Inflammatory macrophage treated with lipopolysaccharide for 4 hours (primary cell): ENCODE data around the gene SPATA31C2.
"Not testable (repeated sequence)": the region's sequence is repeated elsewhere in the genome, so short reads cannot be mapped to it uniquely, and the experiment has no call there.

ENCODE experiments used
- DNase-seq: peaks from one replicate; pipeline ENCODE4 v3.0.0-alpha.2; 2020

SPATA31C2 gene

DNA sequence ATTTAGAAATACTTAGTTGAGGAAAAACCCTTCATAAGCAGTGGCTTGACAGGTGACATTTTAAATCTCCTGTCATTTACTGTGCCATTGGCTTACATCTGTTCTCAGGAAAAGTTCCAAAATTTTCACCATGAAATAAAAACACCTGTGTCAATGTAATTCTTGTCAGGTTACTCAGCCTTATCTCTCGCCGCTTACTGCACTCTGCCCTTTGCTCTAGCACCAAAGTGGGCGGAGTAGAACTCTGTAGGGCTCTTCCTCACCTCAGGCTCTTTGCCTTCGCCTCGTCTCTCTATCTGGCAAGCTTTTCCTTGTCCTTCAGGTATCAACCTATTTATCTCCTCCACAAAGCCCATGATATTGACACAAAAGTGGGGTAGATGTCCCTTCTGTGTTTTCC, 20.2 kb downstream of the SPATA31C2 start:
- not testable (repeated sequence) for DNase-seq

DNA sequence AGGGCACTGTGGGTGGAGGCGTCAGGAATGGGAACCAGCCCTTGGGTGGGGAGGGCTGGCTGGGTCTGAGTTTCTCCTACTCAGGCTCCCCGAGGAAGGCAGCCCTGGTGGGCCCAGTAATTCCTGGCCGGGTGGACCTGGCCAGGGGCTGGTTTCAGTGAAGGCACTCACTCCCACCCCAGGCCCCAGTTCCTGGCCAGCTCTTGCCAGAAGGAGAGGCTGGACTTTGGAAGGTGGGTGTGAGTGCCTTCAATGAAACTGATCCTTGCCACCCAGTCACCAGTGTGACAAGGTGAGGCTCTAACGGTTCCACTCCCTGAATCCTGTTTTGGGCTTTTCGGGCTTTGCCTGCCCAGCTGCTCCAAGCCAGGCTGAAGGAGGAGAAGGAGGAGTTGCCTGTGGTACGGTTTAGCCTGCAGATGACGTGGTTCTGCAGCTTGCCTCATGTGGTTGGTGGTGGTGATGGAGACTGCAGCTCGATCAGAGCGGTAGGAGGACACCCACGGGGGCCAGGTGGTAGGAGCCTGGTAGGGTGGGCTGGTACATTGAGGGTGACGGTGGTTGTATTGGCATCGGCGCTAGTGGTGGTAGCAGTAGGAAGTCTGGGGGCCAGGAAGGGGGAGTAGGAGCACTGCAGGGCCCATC, 23.2 kb downstream of the SPATA31C2 start:
- DNase-seq, result not testable (repeated sequence)

DNA sequence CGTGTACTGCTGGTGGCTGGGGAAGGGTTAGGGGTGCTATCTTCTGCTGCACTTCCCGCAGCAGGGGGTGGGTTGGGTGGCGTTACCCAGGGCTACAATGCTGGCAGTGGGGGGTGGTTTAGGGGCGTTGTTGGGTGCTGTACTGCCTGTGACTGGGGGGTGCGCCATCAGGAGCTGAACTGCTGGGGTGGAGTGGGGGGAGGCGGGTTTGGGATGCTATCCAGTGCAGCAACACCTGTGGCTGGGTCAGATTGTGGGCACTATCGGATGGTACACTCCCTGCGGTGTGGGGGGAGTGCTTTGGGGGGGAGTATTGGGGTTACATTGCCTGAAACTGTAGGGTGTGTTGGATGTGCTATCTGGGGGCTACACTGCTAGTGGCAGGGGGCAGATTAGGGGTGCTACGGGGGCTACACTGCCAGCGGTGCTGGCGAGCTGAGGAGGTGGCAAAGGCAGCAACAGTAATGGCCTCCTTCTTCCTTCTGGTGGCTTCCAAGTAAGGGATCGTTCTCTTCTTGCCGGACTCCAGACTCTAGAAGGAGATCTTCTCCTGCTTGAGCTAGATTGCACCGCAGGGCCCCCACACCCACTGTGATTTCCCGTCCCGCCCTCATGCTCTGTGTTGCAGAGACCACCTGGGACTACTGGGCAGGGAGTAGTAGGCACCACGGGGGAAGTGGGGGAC, 23.9 kb downstream of the SPATA31C2 start:
- not testable (repeated sequence) for DNase-seq

DNA sequence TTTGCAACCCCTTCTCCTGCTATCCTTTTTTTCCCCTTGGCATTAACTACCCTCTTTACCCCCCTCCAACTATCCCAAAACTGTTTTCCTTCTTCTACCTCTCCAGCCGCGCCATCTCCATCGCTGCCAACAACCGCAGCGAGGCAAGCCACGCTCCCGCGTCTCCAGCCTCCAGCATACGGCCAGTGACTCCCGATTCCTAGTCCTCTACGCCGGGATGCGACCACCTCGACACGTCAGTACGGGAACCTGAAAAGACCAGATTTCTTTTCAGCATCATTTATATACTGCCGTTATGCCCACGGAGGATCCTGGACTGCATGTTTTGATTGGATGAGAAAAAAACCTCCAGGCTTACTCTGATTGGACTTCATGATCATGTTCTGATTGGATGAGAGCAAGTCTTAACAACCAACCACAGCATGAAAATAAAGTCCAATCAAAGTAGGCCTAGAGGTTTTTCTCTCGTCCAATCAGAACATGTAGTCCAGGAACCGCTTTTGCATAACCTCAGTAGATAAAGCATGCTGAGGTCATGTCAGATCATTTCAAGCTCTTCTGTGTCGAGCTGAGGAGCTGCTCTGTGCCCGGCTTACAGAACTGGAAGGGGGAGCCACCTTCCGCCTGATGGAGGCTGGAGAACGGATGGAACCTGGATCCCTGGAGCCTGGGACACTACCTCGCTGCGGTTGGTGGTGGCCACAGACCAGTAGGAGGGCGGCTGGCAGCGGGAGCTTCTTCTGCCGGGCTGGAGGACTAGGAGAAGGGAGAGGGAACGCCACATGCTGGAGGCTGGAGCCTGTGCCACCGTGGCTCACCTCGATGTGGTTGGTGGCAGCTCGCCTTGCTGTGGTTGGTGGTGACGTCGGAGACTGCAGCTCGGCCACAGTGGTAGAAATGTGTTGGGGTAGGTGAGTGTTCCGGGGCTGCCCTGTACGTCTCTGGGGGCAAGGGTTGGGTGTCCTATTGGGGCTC, 24.8 kb downstream of the SPATA31C2 start:
- not testable (repeated sequence) for DNase-seq

DNA sequence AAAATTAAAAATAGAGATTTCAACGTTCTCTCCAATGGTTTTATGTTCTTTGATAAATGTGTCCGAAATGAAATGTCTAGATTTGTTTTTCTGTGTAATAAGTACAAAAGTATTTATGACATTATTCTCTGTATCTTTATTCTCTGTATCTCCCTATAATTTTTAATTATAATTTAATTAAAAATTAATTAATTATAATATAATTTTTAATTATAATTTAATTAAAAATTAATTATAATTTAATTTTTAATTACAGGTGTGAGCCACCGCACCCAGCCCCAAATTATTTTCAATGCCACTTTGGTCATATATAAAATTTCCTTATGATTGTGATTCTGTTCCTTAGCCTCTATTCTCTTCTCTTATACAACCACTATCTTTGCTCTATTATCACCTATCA, 28.2 kb downstream of the SPATA31C2 start:
- no peak for DNase-seq

DNA sequence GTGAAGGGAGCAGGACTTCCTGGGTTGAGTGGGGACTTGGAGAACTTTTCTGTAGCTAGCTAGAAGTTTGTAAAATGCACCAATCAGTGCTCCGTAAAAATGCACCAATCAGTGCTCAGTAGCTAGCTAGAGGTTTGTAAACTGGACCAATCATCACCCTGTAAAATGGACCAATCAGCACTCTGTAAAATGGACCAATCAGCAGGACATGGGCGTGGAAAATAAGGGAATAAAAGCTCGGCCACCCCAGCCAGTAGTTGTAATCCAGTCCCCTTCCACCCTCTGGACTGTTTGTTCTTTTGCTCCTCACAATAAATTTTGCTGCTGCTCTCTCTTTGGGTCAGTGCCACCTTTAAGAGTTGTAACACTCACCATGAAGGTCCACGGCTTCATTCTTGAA, 29.5 kb downstream of the SPATA31C2 start:
- DNase-seq, result no peak

DNA sequence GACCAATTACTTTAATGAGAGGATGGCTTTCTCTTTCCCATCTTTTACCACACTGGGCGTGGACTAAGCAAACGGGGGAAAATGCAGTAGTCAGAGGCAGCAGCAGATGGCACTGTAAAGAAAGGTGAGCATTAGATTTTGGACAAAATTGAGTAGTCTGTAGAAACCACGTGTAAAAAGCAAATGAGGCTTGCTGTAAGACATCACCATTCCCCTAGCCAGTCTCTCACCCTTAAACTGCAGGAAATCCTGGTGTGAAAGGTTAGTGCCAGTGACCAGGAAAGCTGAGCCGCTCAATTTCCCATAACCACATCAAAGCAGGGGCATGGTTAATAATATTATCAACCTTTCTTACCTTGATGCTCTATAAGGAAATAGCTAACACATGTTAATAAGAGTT, 31.8 kb downstream of the SPATA31C2 start:
- peak; percentile 4 for DNase-seq

DNA sequence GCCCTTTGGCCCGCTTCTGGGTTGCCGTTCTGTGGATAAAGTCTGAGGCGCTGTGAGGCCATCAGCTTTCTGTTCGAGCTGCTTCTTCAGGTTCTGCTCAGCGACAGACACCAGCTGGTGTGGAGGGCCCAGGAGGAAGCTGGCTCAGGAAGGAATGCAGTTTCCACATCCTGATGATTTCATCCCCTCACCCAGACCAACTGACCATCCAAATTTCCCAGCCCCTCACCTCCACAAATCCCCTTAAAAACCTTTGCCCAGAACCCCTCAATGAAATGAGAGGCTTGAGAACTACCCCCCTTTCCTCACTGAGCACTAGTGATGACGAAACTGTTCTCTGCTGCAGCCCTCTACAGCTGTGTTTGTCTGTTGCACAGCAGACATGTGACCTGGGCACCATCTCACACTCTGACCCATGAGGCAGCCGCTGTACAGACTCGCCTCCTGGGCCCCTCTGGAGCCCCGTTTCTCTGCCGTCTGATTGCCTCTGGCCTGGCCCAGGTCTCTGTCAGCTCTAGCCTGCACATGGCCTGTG, 45.4 kb downstream of the SPATA31C2 start:
- DNase-seq, result peak; percentile 7

DNA sequence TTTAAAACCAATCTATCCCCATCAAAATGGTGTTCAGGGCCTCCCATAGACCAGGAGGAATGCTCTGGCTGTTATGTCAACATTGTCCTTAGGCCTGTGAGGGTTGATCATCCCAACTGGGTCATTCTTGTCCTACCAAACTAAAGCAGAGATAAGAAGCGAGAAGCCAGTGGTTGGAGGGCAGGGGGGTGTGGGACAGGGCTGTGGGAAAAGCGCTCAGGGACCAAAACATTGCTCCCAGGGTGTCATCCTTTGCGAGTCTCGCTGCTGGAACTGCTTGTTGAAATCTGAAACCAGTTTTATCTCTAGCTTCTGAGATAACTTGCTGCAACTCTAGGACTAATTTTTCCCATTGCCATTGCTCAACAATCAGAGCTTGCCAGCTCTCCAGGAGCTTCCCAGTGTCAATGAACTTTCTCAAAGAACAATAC, 48.1 kb downstream of the SPATA31C2 start:
- no peak for DNase-seq

DNA sequence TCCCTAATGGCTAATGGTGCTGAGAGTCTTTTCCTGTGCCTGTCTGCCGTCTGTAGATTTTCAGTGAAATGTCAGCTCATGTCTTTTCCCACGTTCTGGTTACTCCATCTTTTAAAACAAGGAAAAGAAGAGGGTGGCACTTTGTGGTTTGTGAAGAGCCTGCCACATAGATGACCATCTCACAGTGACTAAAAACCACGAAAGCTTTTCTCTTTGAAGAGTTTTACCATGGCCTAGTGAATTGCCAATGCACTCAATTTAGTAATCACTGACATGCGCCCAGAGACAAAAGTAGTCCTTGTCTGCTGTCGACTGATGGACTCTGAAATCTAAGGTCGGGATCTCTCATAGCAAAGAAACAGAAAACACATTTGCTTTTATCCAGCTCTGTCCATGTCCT, 50.4 kb downstream of the SPATA31C2 start:
- no peak for DNase-seq

DNA sequence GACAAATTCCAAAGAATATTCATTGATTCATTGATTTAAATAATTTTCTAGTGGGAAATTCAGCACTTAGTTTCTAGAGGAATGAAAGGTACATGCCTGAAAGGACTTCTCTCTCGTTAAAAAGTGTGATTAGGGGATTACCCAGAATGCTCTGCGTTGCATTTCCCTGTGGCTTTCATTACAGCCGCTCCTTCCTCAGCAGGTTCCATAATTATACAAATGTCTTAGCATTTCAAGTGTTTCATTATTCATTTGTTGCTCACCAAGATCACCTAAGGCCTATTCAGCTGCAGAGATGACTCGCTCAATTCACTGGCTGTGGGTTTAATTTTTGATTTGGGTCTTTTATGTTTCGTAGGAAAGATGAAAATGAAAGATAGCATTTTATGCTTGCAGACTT, 52.8 kb downstream of the SPATA31C2 start:
- no peak for DNase-seq

DNA sequence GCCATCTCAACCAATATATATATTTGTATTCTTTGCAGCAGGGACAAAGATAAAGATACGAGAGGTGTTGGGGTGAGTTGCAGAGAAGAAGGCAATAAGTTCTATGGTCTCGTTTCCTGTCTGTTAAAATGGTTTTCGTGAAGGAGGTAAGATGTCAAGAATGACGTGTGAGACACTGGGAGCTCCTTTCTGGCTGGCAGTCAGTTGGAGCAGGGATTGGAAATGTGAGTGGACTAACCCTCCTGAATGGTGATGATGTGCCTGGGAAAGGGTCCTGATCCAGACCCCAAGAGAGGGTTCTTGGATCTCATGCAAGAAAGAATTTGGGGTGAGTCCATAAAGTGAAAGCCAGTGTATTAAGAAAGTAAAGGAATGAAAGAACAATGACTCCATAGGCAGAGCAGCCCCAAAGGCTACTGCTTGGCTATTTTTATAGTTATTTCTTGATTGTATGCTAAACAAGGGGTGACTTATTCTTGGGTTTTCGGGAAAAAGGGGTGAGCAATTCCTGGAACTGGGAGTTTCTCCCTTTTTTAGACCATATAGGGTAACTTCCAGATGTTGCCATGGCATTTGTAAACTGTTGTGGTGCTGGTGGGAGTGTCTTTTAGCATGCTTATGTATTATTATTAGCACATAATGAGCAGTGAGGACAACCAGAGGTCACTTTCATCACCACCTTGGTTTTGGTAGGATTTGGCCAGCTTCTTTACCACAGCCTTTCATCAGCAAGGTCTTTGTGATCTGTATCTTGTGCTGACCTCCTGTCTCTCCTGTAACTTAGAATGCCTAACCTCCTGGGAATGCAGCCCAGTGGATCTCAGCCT, 53.7 kb downstream of the SPATA31C2 start:
- DNase-seq, result no peak
